Stomach smooth muscle (tissue), 2 donors: ENCODE measurements around the gene WIF1.

ENCODE experiments used
- H3K27ac ChIP-seq: one replicate; pipeline ENCODE4 v1.7.0; 2013; ENCODE audit warnings: mild to moderate bottlenecking, low read length, inconsistent platforms
- H3K27me3 ChIP-seq, 2 donors: one replicate each; pipeline ENCODE4 v1.7.0; 2013; ENCODE audit warnings: low read length in 2 of 2; ENCODE audit not compliant: insufficient read depth in 2 of 2, control insufficient read depth in 1 of 2
- H3K36me3 ChIP-seq, 2 donors: one replicate each; pipeline ENCODE4 v1.7.0; 2013; ENCODE audit warnings: low read length in 2 of 2; ENCODE audit not compliant: control insufficient read depth in 2 of 2, insufficient read depth in 2 of 2
- H3K4me1 ChIP-seq: one replicate; pipeline ENCODE4 v1.7.0; 2013; ENCODE audit warnings: low read length; ENCODE audit not compliant: control insufficient read depth, insufficient read depth
- H3K4me3 ChIP-seq, 2 donors: one replicate each; pipeline ENCODE4 v1.7.0; 2013; ENCODE audit warnings: low read length in 2 of 2
- H3K9ac ChIP-seq, 2 donors: one replicate each; pipeline ENCODE4 v1.7.0; 2013; ENCODE audit warnings: low read length in 2 of 2, mild to moderate bottlenecking in 1 of 2
- H3K9me3 ChIP-seq, 2 donors: one replicate each; pipeline ENCODE4 v1.7.0; 2013; ENCODE audit warnings: low read length in 2 of 2; ENCODE audit not compliant: control insufficient read depth in 2 of 2
- donor health status: healthy.
- donor health status: Pancreatic carcinoma.

WIF1 gene

GRCh38 chr12:65121049-65121955, at the start of gene WIF1:
TSS of gene WIF1 (minus strand) at chr12:65121305. CDS start at chr12:65121191, 114 bp downstream.
- H3K27ac ChIP-seq, result no peak within 1 kb of the TSS
- no peaks in the 10 kb centered on the region for H3K36me3 ChIP-seq
- H3K4me3 ChIP-seq, result peak within 1 kb of the TSS; percentile 40 to 67
- peaks cover 27 to 31% of the 10 kb centered on the region in 2 donors for H3K27me3 ChIP-seq
- no peaks in the 10 kb centered on the region for H3K4me1 ChIP-seq
- no peaks in the 10 kb centered on the region for H3K9me3 ChIP-seq
- no peak within 1 kb of the TSS for H3K9ac ChIP-seq

- H3K36me3 ChIP-seq, result no peaks in the 10 kb centered on the region
- no peaks in the 10 kb centered on the region for H3K9me3 ChIP-seq
- peak overlapping the region; percentile 91 for H3K27ac ChIP-seq
- peaks cover 7% of the 10 kb centered on the region for H3K4me1 ChIP-seq
- H3K4me3 ChIP-seq, result peak overlapping the region; percentile 89 to 98
- H3K27me3 ChIP-seq, result no peaks in the 10 kb centered on the region
- H3K9ac ChIP-seq, result peak overlapping the region; percentile 87 to 91
Observed at GRCh38 chr12:65170209-65170881, 49.2 kb upstream of the WIF1 start.

- H3K9me3 ChIP-seq, result no peaks in the 10 kb centered on the region
- H3K9ac ChIP-seq, result peak within 1 kb of the TSS; percentile 87 to 91
- peaks cover 7% of the 10 kb centered on the region for H3K4me1 ChIP-seq
Observed at GRCh38 chr12:65169320-65170208, 48.5 kb upstream of the WIF1 start, which contains the start of gene LEMD3. TSS of gene LEMD3 (plus strand) at chr12:65169583. CDS start at chr12:65169597, 14 bp downstream.

GRCh38 chr12:65168681-65169319, 47.7 kb upstream of the WIF1 start:
- Histone ChIP-seq H3K4me3 (peak overlapping the region; percentile 89 to 98), H3K36me3 (no peaks in the 10 kb centered on the region), H3K27me3 (no peaks in the 10 kb centered on the region), H3K9ac (peak overlapping the region; percentile 87 to 91), H3K4me1 (peaks cover 7% of the 10 kb centered on the region), H3K9me3 (no peaks in the 10 kb centered on the region), H3K27ac (peak overlapping the region; percentile 91)

More at GRCh38 chr12:65169320-65170208, 48.5 kb upstream of the WIF1 start, which contains the start of gene LEMD3:
- H3K27me3 ChIP-seq, result no peaks in the 10 kb centered on the region
- H3K36me3 ChIP-seq, result no peaks in the 10 kb centered on the region
- H3K4me3 ChIP-seq, result peak within 1 kb of the TSS; percentile 89 to 98
- H3K27ac ChIP-seq, result peak within 1 kb of the TSS; percentile 91

- no peak overlapping the region for H3K4me3 ChIP-seq
- H3K9ac ChIP-seq, result no peak overlapping the region
- no peaks in the 10 kb centered on the region for H3K36me3 ChIP-seq
- no peaks in the 10 kb centered on the region for H3K4me1 ChIP-seq
- H3K27ac ChIP-seq, result no peak overlapping the region
- no peaks in the 10 kb centered on the region for H3K9me3 ChIP-seq
- H3K27me3 ChIP-seq, result no peaks in the 10 kb centered on the region
Observed at GRCh38 chr12:65164774-65165173, 43.7 kb upstream of the WIF1 start.

GRCh38 chr12:65164244-65164643, 43.1 kb upstream of the WIF1 start:
- Histone ChIP-seq H3K36me3 (no peaks in the 10 kb centered on the region), H3K4me3 (no peak overlapping the region), H3K27ac (no peak overlapping the region), H3K9me3 (no peaks in the 10 kb centered on the region), H3K4me1 (no peaks in the 10 kb centered on the region), H3K27me3 (no peaks in the 10 kb centered on the region), H3K9ac (no peak overlapping the region)

GRCh38 chr12:65162609-65163008, 41.5 kb upstream of the WIF1 start:
- no peaks in the 10 kb centered on the region for H3K4me1 ChIP-seq
- no peak overlapping the region for H3K4me3 ChIP-seq
- no peak overlapping the region for H3K27ac ChIP-seq
- no peak overlapping the region for H3K9ac ChIP-seq
- no peaks in the 10 kb centered on the region for H3K9me3 ChIP-seq
- H3K36me3 ChIP-seq, result no peaks in the 10 kb centered on the region
- H3K27me3 ChIP-seq, result no peaks in the 10 kb centered on the region

GRCh38 chr12:65157091-65157490, 36.0 kb upstream of the WIF1 start:
- no peak overlapping the region for H3K27ac ChIP-seq
- no peak overlapping the region for H3K9ac ChIP-seq
- no peak overlapping the region for H3K4me3 ChIP-seq
- no peaks in the 10 kb centered on the region for H3K4me1 ChIP-seq
- H3K36me3 ChIP-seq, result no peaks in the 10 kb centered on the region
- no peaks in the 10 kb centered on the region for H3K27me3 ChIP-seq
- no peaks in the 10 kb centered on the region for H3K9me3 ChIP-seq

- H3K9me3 ChIP-seq, result no peaks in the 10 kb centered on the region
- H3K4me3 ChIP-seq, result no peak overlapping the region
- H3K27me3 ChIP-seq, result no peaks in the 10 kb centered on the region
- H3K4me1 ChIP-seq, result no peaks in the 10 kb centered on the region
- no peak overlapping the region for H3K9ac ChIP-seq
- H3K27ac ChIP-seq, result no peak overlapping the region
- no peaks in the 10 kb centered on the region for H3K36me3 ChIP-seq
Observed at GRCh38 chr12:65156366-65156841, 35.3 kb upstream of the WIF1 start.

GRCh38 chr12:65155784-65156183, 34.7 kb upstream of the WIF1 start:
- no peaks in the 10 kb centered on the region for H3K9me3 ChIP-seq
- H3K9ac ChIP-seq, result no peak overlapping the region
- H3K4me3 ChIP-seq, result no peak overlapping the region
- H3K4me1 ChIP-seq, result no peaks in the 10 kb centered on the region
- no peaks in the 10 kb centered on the region for H3K27me3 ChIP-seq
- no peaks in the 10 kb centered on the region for H3K36me3 ChIP-seq
- no peak overlapping the region for H3K27ac ChIP-seq
